Stimulated activated CD4-positive, alpha-beta T cell treated with anti-CD3 and anti-CD28 coated beads, Interleukin-1b, Interleukin-23, amount 100 ng/mL, for 48 hours (primary cell): ENCODE measurements around the gene RANBP17.
"Not testable (repeated sequence)": the region's sequence is repeated elsewhere in the genome, so short reads cannot be mapped to it uniquely, and the experiment has no call there.

ENCODE experiments used
- DNase-seq: peaks from one replicate; pipeline ENCODE4 v3.0.0-alpha.2; 2020

The RANBP17 gene

DNA sequence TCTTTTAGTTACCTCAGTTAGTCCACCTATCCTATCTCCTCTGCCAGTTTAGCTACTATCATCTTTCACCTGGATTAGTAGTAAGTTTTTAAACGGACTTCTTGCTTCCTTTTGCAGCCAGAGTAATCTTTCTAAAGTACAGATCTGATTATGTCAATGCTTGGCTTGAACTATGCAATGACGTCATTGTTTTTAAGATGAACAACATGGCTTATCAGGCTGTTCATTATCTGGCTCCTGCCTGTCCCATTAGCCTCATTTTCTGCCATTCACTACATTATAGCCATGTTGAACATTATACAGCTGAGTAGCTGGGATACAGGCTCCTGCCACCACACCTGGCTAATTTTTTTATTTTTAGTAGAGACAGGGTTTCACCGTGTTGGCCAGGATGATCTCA, 98.7 kb downstream of the RANBP17 start:
- no peak for DNase-seq

DNA sequence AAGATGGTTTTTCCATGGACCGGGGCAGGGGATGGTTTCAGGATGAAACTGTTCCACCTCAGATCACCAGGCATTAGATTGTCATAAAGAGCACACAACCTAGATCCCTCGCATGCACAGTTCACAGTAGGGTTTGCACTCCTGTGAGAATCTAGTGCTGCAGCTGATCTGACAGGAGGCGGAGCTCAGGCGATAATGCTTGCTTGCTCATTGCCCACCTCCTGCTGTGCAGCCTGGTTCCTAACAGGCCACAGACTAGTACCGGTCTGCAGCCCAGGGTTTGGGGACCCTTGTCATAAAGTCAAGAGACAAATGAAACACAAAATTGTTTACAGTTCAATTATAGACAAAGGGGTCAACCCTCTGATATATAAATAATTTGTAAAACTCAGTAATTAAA, 101.7 kb downstream of the RANBP17 start:
- DNase-seq, result no peak

DNA sequence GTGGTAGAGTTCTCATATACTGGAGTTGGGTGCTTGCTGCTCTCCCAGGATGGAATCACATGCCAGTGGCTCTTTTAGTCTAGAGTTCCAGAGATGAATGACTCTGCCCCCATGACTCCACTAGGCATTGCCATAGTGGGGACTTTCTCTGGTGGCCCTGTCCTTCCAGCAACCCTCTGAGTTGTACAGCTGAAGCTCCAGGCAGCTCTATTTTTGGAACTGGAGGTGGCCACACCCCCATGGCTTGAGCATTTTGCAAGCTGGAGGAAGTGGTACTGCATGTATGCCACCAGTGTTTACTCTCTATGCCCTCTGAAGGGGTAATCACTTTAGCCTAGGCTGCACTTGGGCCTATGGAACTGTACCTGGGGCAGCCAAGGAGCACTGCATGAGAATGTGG, 112.6 kb downstream of the RANBP17 start:
- no peak for DNase-seq

DNA sequence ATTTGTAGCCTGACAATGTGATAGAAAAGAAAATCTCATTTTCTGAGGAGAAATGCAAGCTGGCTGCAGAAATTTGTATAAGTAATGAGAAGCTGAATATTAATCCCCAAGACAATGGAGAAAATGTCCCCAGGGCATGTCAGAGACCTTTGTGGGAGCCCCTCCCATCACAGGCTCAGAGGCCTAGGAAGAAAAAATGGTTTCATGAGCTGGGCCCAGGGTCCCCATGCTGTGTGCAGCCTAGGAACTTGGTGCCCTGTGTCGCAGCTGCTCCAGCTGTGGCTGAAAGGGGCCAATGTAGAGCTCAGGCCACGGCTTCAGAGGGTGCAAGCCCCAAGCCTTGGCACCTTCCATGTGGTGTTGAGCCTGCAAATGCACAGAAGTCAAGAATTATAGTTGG, 118.4 kb downstream of the RANBP17 start:
- DNase-seq, result not testable (repeated sequence)

DNA sequence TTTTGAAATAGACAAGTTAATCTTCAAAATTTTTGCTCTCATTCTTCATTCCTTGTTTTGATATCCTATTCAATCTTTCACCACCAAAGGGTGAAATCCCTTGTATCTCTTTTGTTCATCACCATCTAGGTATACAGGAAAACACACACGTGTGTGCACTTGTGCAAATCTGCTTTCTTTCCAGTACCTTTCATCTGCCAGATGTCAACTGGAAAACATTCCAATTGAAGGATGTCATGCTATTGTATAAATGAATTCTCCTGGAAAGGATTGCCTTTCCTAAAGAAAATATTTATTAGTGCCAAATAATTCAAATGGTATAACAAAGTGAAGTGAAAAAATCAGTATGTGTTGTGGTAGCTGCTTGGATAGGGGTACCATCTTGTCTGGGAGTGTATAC, 123.7 kb downstream of the RANBP17 start:
- DNase-seq, result no peak

DNA sequence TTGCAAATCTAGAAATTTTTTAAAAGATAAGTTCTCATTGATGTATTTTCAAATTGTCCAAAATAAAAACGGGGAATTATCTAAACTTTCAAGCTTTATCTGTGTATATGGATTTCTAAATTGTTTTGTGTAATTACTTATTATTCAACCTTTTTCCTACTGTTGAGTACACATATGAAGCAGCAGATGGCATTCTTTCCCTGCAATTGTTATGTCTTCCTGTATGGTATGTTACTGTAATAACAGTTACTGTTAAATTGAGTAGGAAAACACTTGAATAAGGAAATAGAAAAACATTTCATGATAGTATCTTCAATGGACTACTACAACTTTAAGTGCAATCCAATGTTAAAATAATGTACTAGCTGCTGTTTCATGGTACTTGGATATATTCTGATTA, 124.8 kb downstream of the RANBP17 start:
- no peak for DNase-seq

DNA sequence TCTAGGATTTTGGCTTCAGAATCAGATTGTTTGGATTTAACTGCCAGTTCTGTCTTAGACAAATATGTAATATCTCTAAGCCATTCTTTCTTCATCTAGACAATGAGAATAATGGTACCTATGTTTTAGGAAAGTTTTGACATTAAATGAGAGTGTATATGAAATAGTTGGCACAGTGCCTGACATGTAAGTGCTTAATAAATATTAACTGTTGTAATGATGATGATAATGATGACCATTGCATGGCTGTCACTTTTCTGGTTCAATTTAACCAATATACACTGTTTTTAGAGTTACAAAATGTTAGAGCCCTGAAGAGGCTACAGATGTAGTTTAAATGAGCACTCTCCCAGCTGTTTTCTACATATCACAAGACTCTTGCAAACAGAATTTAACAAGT, 131.7 kb downstream of the RANBP17 start:
- DNase-seq, result no peak

DNA sequence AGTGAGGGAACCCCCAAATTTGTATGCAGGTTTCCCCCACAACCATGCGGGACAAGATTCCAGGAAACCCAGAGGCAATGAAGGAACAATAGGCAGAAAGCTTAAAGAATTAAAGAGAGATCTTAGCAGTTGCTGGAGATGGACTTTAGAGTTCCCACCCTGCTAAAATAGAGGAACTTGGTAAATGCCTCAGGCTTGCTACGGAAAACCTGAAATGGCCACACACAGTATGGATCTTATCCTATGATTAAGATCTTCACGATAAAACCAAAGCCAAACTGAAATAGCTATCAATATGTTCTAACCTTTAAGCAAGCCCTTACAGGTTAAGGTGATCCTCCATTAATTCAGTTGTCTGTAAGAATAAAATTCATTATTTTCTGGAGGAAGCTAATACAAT, 148.3 kb downstream of the RANBP17 start:
- DNase-seq, result no peak

DNA sequence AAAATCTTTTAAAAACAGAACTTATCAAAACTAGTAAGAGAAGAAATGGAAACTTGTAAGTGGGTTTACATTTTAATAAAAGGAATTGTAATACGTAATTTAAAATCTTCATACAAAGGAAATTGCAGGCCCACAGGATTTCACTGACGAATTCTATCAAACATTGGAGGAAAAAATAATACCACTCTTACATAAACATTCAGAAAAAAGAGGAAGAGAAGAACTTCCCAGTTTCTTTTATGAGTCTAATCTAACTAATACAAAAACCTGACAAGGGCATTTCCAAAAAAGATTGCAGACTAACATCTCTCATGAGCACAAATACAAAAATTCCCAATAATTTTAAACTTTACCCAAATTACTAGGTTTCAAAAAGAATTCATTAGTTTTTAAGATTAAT, 149.0 kb downstream of the RANBP17 start:
- no peak for DNase-seq

DNA sequence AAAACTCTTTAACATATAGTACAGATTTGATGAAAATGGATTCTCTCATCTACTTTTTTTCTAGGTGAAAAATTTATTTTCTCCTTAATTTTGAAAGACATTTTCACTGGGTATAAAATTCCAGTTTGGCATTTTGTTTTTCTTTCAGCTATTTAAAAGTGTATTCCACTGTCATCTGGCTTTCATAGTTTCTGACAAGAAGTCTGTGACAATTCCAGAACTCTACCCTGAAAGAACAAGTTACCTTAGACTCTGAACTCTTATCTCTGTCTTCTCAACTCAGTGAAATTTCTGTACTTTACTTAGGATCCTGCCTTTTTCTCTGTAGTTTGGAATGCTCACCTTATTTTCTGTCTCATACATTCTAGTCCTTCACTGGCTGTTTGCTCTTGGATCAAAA, 161.7 kb downstream of the RANBP17 start:
- no peak for DNase-seq

DNA sequence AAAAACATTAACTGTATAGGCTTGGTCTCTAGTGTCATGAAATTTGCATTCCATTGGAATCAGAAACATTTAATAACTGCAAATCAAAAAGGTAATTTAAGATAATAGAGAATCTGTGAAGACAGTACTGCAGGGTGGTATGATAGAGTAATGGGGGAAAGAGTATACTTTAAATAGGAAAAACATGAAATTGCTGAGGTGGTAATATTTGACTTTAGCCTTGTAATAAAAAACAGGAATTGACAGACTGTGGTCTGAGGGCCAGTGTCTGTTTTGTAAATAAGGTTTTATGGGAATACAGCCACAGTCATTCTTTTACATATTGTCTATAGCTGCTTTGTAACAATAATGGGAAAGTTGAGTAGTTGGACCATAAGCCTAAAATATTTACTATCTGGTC, 162.3 kb downstream of the RANBP17 start:
- DNase-seq, result no peak

DNA sequence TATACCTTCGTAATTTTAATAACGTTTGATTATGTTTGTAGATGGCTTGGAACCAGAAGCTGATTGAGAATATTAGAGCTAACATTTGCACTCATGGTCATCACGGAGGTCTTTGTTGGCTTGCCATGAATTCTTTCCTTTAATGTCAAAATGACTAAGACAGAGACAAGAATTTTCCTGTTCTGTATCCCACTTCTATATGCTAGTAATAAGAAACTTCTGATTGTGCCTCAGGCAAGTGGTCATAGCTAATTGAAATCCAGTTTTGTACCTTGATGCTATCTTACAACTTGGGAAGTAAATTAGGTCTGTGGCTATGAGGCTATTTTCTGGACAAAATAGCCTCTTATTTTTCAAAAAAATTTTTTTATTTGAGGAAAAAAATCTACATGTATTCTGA, 167.6 kb downstream of the RANBP17 start:
- DNase-seq, result no peak

DNA sequence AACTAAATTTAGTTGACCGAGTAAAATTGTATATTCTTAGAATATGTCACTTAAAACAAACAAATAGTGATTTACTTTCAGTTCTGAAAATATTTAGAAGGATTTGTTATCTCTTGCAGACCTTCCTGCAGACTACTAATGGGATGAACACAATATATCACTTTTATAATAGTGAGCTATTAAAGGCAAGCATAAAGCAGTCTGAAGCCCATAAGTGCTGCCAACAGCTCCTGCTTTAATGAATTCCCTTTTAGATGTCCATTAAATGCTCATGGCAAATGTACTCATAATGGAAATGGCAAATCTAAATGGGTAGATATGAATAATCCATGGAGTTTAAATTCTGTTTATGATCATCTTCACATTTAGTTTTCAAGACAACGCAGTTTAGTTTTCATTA, 170.2 kb downstream of the RANBP17 start:
- DNase-seq, result no peak

DNA sequence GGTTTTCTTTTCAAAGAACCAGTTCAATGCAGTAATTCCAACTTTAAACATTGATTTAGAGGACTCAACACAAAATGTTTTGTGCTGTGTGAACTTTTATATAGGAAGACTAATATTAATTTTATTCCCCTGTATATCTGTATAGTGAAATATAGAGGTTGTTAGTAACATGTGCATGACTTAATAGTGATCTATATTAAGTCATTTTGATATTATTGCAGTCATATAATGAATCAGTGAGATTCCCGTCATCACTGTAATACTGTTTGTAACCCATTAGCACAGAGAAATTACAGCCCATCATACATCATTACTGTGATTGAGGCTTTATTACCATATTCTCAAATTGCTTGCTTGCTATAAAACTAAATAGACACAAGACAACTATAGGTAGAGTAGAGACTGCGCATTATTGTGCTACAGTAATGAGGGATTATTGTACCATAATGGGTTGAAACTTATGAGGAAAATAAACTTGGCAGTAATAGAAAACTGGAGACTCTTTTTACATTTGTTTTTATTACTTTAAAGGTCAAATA, 170.7 kb downstream of the RANBP17 start:
- no peak for DNase-seq

DNA sequence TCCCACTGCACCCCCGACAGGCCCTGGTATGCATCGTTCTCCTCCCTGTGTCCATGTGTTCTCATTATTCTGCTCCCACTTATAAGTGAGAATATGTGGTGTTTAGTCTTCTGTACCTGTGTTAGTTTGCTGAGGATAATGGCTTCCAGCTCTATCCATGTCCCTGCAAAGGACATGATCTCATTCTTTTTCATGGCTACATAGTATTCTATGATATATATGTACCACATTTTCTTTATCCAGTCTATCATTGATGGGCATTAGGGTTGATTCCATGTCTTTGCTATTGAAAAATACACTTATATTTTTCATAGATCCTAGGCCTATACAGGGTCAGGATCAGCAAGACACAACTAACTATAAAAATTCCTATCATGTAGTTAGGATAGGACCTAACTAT, 180.1 kb downstream of the RANBP17 start:
- DNase-seq, result not testable (repeated sequence)

DNA sequence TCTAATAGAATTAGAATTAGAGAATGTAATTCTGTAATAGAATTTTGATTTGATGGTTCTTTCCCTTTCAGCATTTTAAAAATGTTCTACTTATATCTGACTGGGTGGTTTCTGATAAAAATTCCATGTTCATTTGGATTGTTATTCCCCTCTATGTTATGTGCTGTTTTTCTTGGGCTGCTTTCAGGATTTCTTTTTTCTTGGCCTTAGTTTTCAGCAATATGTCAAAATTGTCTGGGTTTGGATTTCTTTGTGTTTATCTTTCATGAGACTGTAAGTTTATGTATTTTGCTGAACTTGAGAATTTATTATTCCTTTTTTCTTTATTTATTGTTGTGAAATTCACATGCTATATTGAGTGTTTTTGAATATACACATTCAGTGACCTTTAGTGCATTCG, 189.1 kb downstream of the RANBP17 start:
- DNase-seq, result no peak

DNA sequence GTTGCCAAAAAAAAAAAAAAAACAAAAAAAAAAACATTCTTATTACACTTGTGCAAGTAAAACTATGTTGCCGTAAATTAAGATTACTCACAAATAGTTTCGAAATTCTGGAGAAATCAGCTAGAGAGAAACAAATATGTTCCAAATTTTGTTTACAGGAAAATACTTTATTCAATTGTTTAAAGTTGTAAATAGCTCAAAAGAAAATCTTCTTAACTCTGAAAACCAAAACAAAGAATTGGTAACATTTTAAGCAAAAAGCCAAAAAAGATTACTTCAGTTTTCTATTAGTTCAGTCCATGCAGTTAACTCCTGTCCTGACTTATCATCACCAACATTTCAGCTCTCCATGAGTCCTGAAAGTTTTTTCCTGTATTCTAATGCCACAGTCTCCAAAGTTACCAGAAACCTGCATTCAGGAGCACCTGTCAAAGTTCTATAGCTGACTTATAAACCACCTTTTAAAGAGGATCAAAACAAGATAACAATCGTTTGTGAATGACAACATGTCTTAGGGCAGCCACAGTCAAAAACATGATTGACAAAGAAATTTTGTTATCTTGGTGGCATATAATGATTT, 194.1 kb downstream of the RANBP17 start:
- DNase-seq, result no peak

DNA sequence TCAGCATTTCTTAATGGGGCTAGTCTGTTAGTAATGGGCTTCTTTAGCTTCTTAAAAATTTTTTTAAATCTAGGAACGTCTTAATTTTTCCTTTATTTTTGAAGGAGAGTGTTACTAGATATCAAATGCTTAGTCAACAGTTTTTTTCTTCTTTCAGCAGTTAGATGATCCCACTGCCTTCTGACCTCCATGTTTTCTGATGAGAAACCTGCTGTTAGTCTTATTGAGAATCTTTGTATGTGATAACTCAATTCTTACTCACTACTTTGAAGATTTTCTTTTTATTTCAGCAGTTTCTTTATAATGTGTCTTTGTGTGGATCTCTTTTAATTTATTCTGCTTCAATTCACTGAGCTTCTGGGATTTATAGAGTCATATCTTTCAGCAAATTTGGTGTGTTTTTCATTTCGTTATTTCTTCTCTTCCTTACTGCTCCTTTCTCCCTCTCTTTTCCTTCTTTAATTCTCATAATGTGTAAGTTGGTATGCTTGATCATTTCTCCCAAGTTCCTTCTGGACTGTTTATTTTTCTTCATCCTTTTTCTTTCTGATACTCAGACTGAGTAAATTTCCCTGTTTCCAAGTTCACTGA, 205.8 kb downstream of the RANBP17 start:
- no peak for DNase-seq

DNA sequence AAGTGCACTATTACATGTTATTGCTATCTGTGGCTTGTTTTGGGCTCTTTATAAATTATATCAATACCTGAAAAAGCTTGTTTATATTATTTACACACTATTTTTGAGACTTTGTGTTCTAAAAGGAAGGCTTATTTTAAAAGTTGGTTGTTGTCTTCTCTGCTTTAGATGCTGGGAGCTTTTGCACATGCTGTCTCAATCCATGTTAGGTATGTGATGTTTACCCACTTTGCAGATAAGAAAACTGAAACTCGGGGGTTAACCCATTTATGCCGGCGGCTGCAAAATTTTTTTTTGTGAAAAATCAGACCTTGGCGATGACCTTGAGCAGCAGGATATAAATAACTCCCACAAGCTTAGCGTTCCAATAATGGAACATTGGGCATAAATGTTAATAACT, 212.9 kb downstream of the RANBP17 start:
- no peak for DNase-seq

DNA sequence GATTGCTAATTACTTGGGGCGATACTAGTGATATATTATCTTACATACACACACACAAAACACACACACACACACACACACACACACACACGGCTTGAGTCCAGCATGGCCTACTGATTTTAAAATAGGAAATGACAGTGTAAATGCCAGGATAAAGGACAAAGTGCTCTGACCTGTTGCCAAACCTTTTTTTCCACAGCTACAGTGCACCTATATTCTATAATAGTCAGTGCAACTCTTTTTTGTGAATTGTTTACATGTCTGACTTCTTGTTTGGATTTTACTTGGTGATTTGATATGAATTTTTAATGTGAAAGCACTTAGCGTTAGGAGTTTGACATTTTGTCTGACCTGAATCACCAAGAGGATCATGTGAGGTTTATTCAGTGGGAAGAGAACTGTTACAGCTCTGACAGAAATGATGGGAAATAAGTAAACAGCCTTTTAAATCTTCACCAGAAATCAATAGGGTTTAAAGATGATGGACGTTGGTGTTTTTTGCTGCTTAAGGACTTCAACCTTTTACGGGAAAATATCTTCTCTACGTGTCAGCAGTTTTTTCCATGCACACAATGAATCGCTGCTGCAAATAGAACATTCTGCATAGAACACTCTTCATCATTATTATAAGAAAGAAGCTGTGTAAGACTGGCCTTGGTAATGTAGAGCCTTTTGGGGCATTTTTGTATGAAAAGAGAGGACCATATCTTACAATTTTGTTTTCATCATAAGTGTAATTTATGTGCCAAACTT, 218.5 kb downstream of the RANBP17 start:
- DNase-seq, result no peak

DNA sequence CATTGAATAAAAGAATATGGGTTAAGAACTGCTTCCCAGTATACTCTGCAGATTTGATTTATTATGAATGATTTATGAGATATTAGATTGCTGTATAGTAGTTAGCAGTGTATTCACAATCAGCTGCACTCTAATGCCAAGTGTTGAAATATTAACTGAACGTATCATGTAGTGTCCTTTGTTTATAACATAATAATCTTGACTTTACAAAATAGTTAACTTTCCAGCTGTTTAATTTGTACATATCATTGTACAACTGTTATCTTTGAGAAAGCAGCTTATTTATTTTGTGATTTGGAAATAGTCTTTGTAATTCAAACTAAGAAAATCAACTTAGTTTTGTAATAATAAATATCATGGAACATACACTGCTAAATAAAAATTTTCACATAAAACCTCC, 219.5 kb downstream of the RANBP17 start:
- DNase-seq, result no peak

DNA sequence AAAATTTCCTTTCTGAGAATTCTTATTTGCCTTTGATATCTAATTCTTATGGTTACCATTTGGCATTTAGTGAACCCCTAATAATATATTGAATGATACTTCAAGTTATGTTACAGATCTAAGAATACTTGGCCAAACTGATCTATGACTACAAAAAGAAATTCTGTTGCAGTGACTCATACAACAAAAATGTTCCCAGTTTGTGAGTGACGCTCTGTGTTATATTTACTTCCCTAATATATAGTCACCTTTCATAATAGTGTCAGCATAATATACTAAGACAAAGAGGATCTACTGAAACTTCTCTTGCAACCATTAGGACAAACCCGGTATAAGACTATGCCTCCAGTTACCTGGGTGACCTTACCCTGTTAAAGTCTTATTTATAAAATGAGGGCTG, 230.4 kb downstream of the RANBP17 start:
- no peak for DNase-seq

DNA sequence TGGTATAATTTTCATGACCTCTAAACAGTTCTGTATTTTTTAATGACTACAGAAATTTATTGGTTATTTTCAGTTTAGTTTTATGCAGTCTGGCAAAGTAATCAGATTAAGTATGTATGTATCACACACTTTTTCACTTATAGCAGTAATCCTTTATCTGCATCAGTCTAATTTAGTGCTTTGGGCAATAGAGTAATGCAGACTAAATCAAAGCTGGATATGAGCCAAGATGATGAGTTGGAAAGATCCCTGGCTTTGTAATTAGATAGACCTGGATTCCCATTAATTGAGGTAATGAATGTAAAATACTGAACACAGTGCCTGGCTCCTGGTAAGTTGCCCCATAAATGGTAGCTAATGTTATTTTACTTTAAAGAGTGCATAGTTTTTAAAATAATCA, 231.8 kb downstream of the RANBP17 start:
- no peak for DNase-seq

DNA sequence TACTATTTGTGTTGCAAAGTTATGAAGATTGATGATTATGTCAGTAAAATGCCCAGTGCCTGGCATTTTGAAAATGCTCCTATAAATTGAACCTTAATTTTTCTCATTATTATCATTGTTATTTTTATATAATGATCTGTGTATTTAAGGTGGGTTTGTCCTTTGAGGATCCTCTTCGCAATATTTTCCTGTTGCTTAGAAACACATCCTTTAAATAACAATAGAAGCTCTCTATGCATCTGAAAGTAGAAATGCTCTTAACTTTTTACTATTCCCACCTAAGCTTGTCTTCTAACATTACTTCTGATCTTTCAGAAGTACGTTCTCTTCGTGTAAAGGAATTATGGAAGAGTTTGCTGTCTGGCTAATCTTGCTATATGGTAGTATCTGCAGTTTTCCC, 232.5 kb downstream of the RANBP17 start:
- no peak for DNase-seq
